Liver (tissue), 9 donors: ENCODE data around the gene AP5S1. TPM values are rescaled to one million over a fixed set of nuclear protein-coding genes. Genes with fewer than 3 reads are reported as not detected.

Experiments
- DNase-seq: peaks from one replicate; pipeline ENCODE4 v3.0.0-alpha.2; 2017; ENCODE audit warnings: low spot score
- H3K27ac ChIP-seq, 2 donors: one replicate each; pipeline ENCODE4 v1.7.0; 2013; ENCODE audit warnings: inconsistent platforms in 2 of 2, low read length in 2 of 2, control low read depth in 1 of 2, low read depth in 1 of 2, mild to moderate bottlenecking in 1 of 2
- H3K27me3 ChIP-seq, 4 donors: one replicate each; pipeline versions ENCODE4 v1.6.1 to v1.7.0; 2013; ENCODE audit warnings: low read length in 3 of 4, inconsistent platforms in 1 of 4, mild to moderate bottlenecking in 1 of 4, moderate library complexity in 1 of 4; ENCODE audit not compliant: control insufficient read depth in 4 of 4, insufficient read depth in 4 of 4
- H3K36me3 ChIP-seq, 4 donors: one replicate each; pipeline versions ENCODE4 v1.6.1 to v1.7.0; 2013; ENCODE audit warnings: low read length in 3 of 4, mild to moderate bottlenecking in 3 of 4, low read depth in 1 of 4, moderate library complexity in 1 of 4; ENCODE audit not compliant: control insufficient read depth in 4 of 4, insufficient read depth in 3 of 4
- H3K4me1 ChIP-seq, 4 donors: one replicate each; pipeline versions ENCODE4 v1.6.1 to v1.7.0; 2013; ENCODE audit warnings: low read length in 3 of 4, mild to moderate bottlenecking in 3 of 4, moderate library complexity in 1 of 4; ENCODE audit not compliant: control insufficient read depth in 4 of 4, insufficient read depth in 4 of 4
- H3K4me3 ChIP-seq, 3 donors: one replicate each; pipeline versions ENCODE4 v1.6.1 to v1.7.0; 2013; ENCODE audit warnings: low read length in 3 of 3, control low read depth in 1 of 3, low read depth in 1 of 3, mild to moderate bottlenecking in 1 of 3
- H3K9ac ChIP-seq, 2 donors: one replicate each; pipeline ENCODE4 v1.7.0; 2013; ENCODE audit warnings: low read length in 2 of 2, mild to moderate bottlenecking in 2 of 2, moderate library complexity in 2 of 2, control low read depth in 1 of 2, low read depth in 1 of 2
- H3K9me3 ChIP-seq, 4 donors: one replicate each; pipeline versions ENCODE4 v1.6.1 to v1.7.0; 2013; ENCODE audit warnings: low read length in 3 of 4; ENCODE audit not compliant: control insufficient read depth in 4 of 4
- CTCF ChIP-seq: fragments of 150-350 bp; IDR thresholded peaks from 2 replicates; pipeline ENCODE4 v1.5.1; 2017; ENCODE audit warnings: improper control_type of control experiment, low read depth, low read length; ENCODE audit not compliant: missing input control
- FOXA1 ChIP-seq: IDR thresholded peaks from 2 replicates; pipeline ENCODE4 v1.6.1; 2016; ENCODE audit warnings: antibody characterized with exemption
- FOXA2 ChIP-seq: IDR thresholded peaks from 2 replicates; pipeline ENCODE4 v1.6.1; 2016; ENCODE audit warnings: antibody characterized with exemption
- GABPA ChIP-seq, 2 donors: IDR thresholded peaks in 1 of 2; conservative IDR thresholded peaks in 1 of 2; 2 replicates each; pipeline ENCODE4 v1.6.1; 2016; ENCODE audit warnings: antibody characterized with exemption in 2 of 2, mild to moderate bottlenecking in 1 of 2, moderate library complexity in 1 of 2
- HNF4A ChIP-seq, 2 donors: conservative IDR thresholded peaks; 2 replicates each; pipeline ENCODE4 v1.6.1; 2016; ENCODE audit warnings: antibody characterized with exemption in 2 of 2, mild to moderate bottlenecking in 2 of 2
- HNF4G ChIP-seq: IDR thresholded peaks from 2 replicates; pipeline ENCODE4 v1.6.1; 2016; ENCODE audit warnings: antibody characterized with exemption
- JUND ChIP-seq, 2 donors: IDR thresholded peaks; 2 replicates each; pipeline ENCODE4 v1.6.1; 2016; ENCODE audit warnings: antibody characterized with exemption in 2 of 2
- NR2F2 ChIP-seq: IDR thresholded peaks from 2 replicates; pipeline ENCODE4 v1.6.1; 2016; ENCODE audit warnings: antibody characterized with exemption
- RAD21 ChIP-seq, 2 donors: IDR thresholded peaks; 2 replicates each; pipeline ENCODE4 v1.6.1; 2016; ENCODE audit warnings: antibody characterized with exemption in 2 of 2, mild to moderate bottlenecking in 2 of 2
- RXRA ChIP-seq, 2 donors: IDR thresholded peaks; 2 replicates each; pipeline ENCODE4 v1.6.1; 2017 to 2018; ENCODE audit warnings: antibody characterized with exemption in 2 of 2, mild to moderate bottlenecking in 1 of 2
- SP1 ChIP-seq: IDR thresholded peaks from 2 replicates; pipeline ENCODE4 v1.6.1; 2018; ENCODE audit warnings: antibody characterized with exemption, mild to moderate bottlenecking
- TAF1 ChIP-seq: conservative IDR thresholded peaks from 2 replicates; pipeline ENCODE4 v1.6.1; 2016; ENCODE audit warnings: antibody characterized with exemption, mild to moderate bottlenecking
- YY1 ChIP-seq: IDR thresholded peaks from 2 replicates; pipeline ENCODE4 v1.6.1; 2016; ENCODE audit warnings: antibody characterized with exemption, mild to moderate bottlenecking
- ZBTB33 ChIP-seq: IDR thresholded peaks from 2 replicates; pipeline ENCODE4 v1.6.1; 2016; ENCODE audit warnings: antibody characterized with exemption
- WGBS: extraction: QIAGEN DNeasy Blood & Tissue Kit; methylation state at CpG from one replicate; pipeline ENCODE4 v1.1.7; 2013; 5-methylcytosine and 5-hydroxymethylcytosine counted together
- polyA plus RNA-seq, 2 donors: library from polyadenylated mRNA; stranded (reverse) in 1 of 2; unstranded in 1 of 2; fragments of 200-250 nt in 1 of 2; fragments of >200 nt in 1 of 2; fragmentation: Nextera tagmentation in 1 of 2; extraction: Ambion mirVana in 1 of 2; gene quantifications; one replicate each; pipeline versions ENCODE4 v1.2.1 to v1.2.3, GENCODE V29; 2013 to 2015
- total RNA-seq, 2 donors: library from RNA; depleted of rRNA; stranded (reverse); fragments of >200 nt; gene quantifications; one replicate each; pipeline ENCODE4 v1.2.3, GENCODE V29; 2014
- TF ChIP-seq, protein P1 (sequence below): IDR thresholded peaks from 2 replicates; pipeline ENCODE4 v1.6.1; 2016; ENCODE audit warnings: antibody characterized with exemption
- TF ChIP-seq, protein P2 (sequence below): IDR thresholded peaks from 2 replicates; pipeline ENCODE4 v1.6.1; 2016; ENCODE audit warnings: antibody characterized with exemption, mild to moderate bottlenecking
- donor health status: healthy.
- donor health status: healthy.
- donor health status: healthy.
- donor health status: healthy.
- donor health status: healthy.

The AP5S1 gene
- total and polyA plus RNA-seq, 4 donors = 9.1 to 14.5 (median 11.1) TPM

DNA sequence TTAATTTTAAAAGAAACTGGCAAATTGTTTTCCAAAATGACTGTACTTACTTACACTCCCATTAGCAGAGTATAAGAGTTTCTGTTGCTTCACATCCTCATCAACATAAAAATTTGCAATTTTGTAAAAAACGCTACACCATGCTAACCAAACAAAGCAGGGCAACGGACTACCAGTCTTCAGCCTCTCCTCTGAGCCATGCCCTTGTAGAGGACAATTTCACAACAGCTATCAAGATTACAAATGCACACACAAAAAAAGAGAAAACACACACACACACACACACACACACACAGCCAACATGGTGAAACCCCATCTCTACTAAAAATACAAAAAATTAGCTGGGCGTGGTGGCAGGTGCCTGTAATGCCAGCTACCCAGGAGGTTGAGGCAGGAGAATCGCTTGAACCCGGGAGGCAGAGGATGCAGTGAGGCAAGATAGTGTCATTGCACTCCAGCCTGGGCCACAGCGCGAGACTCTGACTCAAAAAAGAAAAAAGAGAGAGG, 48.7 kb upstream of the AP5S1 start:
- peak; percentile 39 to 51 for TF ChIP-seq RXRA (IDR thresholded peaks at IDR 0.05)
- TF ChIP-seq RAD21 (IDR thresholded peaks at IDR 0.05) = no peak
- H3K27me3 ChIP-seq = no peaks in the 10 kb centered on the region
- WGBS = 73% methylated on average over 7 of the region's 7 CpGs
- H3K9me3 ChIP-seq = no peaks in the 10 kb centered on the region
- no peak overlapping the region for H3K9ac ChIP-seq
- no peak overlapping the region for H3K27ac ChIP-seq
- no peaks in the 10 kb centered on the region for H3K36me3 ChIP-seq
- no peak overlapping the region for H3K4me3 ChIP-seq
- no peak for DNase-seq
- H3K4me1 ChIP-seq = peaks cover 3 to 18% (median 12%) of the 10 kb centered on the region in 4 donors

DNA sequence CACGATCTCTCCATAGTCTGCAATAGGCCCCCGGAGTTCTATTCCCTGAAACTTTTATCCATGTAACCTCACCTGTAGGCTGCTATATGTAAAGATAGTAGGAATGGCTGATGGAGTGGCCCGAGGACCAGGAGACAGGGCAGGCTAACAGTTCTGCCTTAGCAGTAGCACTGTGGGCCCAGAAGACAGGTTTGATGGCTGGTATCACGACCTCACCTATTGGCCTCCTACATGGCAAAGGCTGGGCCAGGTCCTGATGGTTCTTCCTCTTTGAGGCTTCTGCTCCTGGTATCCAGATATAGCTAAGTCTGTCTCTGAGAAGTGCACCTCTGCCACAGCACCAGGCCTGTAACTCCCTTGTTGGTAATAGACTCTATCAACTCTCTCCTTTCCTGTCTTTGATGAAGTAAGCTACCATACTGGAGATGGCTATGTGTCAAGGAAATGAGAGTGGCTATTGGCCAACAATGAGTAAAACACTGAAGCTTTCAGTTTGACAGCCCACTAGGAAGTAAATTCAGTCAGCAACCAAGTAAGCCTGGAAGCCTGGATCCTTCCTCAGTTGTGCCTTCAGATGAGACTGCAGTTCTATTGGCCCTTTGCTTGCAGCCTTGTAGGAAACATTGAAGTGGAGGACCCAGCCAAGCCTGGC, 44.8 kb upstream of the AP5S1 start:
- Histone ChIP-seq H3K4me3 (no peak overlapping the region), H3K9ac (no peak overlapping the region), H3K36me3 (no peaks in the 10 kb centered on the region), H3K27ac (no peak overlapping the region), H3K27me3 (no peaks in the 10 kb centered on the region), H3K4me1 (peaks cover 6 to 14% (median 9%) of the 10 kb centered on the region in 4 donors), H3K9me3 (no peaks in the 10 kb centered on the region)
- no peak for DNase-seq
- WGBS = 88% methylated on average over 4 of the region's 4 CpGs
- no peak for TF ChIP-seq JUND (IDR thresholded peaks at IDR 0.05)
- TF ChIP-seq YY1 = no peak
- TF ChIP-seq FOXA2 = no peak
- TF ChIP-seq HNF4G = no peak
- no peak for TF ChIP-seq GABPA (IDR thresholded peaks at IDR 0.05 in 1 of 2, conservative IDR thresholded peaks at IDR 0.05 in 1 of 2)
- no peak for TF ChIP-seq SP1
- TF ChIP-seq, protein P1, sequence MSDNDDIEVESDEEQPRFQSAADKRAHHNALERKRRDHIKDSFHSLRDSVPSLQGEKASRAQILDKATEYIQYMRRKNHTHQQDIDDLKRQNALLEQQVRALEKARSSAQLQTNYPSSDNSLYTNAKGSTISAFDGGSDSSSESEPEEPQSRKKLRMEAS = no peak
- TF ChIP-seq, protein P2, sequence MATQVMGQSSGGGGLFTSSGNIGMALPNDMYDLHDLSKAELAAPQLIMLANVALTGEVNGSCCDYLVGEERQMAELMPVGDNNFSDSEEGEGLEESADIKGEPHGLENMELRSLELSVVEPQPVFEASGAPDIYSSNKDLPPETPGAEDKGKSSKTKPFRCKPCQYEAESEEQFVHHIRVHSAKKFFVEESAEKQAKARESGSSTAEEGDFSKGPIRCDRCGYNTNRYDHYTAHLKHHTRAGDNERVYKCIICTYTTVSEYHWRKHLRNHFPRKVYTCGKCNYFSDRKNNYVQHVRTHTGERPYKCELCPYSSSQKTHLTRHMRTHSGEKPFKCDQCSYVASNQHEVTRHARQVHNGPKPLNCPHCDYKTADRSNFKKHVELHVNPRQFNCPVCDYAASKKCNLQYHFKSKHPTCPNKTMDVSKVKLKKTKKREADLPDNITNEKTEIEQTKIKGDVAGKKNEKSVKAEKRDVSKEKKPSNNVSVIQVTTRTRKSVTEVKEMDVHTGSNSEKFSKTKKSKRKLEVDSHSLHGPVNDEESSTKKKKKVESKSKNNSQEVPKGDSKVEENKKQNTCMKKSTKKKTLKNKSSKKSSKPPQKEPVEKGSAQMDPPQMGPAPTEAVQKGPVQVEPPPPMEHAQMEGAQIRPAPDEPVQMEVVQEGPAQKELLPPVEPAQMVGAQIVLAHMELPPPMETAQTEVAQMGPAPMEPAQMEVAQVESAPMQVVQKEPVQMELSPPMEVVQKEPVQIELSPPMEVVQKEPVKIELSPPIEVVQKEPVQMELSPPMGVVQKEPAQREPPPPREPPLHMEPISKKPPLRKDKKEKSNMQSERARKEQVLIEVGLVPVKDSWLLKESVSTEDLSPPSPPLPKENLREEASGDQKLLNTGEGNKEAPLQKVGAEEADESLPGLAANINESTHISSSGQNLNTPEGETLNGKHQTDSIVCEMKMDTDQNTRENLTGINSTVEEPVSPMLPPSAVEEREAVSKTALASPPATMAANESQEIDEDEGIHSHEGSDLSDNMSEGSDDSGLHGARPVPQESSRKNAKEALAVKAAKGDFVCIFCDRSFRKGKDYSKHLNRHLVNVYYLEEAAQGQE = no peak
- no peak for TF ChIP-seq CTCF
- no peak for TF ChIP-seq FOXA1
- TF ChIP-seq HNF4A (conservative IDR thresholded peaks at IDR 0.05) = no peak
- no peak for TF ChIP-seq NR2F2
- no peak for TF ChIP-seq RXRA (IDR thresholded peaks at IDR 0.05)
- TF ChIP-seq ZBTB33 = no peak
- TF ChIP-seq TAF1 = no peak
